HG02642 (cell line): Measurements from ENCODE around the gene SYMPK.

Source experiments
- ATAC-seq: cut with Tn5 transposase; IDR thresholded peaks from one replicate; pipeline ENCODE4 v1.9.1; 2021; ENCODE audit warnings: mild to moderate bottlenecking; ENCODE audit not compliant: unreplicated experiment, poor library complexity

SYMPK gene

DNA sequence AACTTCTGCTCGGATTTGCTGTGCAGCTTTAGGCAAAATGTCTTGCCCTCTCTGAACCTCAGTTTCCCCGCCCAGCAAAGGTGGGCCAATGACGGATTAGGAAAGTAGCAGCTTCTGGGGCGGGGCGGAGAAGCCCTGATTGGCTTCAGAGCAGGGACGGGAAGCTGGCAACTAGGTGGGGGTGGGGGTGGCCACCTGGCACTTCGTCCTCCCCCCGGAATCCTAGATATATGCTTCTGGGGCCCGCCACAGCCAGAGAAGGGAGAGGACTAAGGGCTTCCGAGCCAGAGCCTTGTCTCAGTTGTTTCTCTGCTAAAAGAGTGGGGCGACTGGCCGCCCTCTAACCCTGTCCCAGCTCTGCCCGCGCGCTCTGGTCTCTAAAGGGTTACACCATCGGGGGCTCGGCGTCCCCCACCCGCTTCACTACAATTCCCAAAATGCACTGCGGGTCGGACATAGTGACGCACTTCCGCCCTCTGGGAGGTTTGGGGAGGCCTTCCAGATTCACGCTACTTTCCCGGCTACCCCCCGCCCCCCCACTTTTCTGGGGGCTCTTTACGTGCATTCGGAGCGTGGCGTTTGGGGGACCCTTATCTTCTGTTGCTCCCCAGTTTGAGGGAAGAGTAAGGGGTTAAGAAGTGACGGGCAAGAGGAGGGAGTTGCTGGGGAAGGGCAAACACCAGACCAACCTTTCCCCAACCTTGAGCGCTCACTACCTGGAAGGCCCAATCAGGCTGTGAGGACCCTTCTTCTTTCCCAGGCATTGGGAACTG is 23.7 kb upstream of the SYMPK start:
- ATAC-seq, result peak; percentile 55

DNA sequence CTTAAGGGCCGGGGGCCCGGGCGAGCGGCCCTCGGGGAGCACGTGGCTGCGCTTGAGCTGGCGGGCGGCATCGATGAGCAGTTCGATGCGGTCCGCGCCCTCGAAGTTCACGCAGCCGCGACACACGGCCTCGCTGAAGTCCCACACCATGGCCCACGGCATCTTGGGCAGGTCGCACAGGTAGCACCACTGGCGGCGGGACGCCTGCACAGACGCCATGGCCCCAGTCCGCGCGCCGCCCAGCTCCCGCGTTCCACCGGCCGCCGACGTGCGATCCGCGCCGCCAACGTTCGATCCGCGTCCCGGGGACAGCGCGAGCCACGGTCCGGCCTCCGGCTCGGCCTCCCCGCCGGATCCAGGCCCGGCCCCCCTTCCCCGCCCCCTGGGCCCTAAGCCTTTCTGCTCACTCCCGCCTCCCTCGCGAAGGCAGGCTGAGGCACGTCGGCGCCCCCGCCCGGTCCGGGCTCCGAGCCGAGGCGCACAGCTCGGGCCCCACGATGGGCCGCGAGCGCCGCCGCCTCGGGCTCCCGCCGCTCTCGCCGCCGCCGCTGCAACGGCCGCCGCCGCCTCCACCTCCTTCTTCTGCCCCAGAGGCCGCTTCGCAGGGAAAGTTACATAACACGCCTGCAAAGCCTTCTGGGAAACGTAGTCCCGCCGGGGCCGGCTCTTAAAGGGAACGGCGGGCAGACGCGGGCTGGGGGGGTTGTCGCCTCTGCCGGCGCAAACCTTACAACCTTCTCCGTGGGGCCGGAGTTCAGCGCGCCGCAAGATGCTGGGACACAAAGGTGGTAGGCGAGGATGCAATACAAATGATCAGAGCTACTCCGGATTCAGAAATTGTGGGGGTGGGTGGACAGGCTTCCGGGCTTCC is 22.8 kb upstream of the SYMPK start, which contains the start of gene IRF2BP1:
Gene IRF2BP1 (minus strand): TSS at position 586 of the 871 bp plus-strand sequence. CDS start 367 bp downstream, at position 219.
- ATAC-seq, result peak; percentile 57

GRCh38 chr19:45884682-45885555 is 22.0 kb upstream of the SYMPK start:
- peak; percentile 2 for ATAC-seq

GRCh38 chr19:45883881-45884681 is 21.1 kb upstream of the SYMPK start:
- ATAC-seq, result no peak

GRCh38 chr19:45883586-45883880 is 20.6 kb upstream of the SYMPK start:
- no peak for ATAC-seq

- no peak for ATAC-seq
Measured at GRCh38 chr19:45882652-45883585, 20.0 kb upstream of the SYMPK start.

- ATAC-seq, result no peak
Measured at GRCh38 chr19:45881909-45882528, 19.1 kb upstream of the SYMPK start.

DNA sequence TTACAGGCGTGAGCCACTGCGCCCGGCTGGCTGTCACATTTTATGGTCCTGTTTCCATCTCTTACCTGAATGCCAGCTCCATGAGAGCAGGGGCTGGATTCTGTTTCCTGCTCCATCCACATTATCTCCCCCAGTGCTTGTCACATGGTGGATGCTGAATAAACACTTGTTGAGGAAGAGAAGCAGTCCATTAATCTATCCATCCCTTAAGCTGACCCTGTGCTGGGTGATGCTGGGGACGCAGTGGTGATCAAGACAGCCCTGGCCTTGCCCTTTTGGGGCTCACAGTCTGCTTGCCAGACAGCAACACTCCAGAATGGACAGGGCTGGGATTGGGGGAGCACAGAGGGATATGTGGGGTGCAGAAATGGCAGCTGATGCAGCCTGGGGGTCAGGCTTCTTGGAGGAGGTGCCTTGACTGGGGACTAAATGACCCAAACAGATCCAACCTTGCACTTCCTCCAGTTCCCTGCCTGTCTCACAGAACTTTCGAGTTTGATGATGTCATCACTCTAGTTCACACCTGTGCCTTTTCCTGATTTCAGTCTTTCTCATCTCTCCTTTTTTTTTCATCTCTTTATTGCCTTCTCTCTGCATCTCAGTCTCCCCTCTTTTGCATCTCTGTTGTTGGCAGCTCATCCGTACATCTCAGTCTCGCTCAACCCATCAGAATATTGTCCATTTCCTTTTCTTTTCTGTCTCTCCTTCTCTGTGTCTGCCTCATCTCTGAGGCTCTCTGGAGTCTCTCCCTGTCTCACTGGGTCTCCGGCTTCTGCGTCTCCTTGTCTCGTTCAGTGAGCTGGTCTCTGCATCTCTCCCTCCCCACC is 18.3 kb upstream of the SYMPK start:
- no peak for ATAC-seq

DNA sequence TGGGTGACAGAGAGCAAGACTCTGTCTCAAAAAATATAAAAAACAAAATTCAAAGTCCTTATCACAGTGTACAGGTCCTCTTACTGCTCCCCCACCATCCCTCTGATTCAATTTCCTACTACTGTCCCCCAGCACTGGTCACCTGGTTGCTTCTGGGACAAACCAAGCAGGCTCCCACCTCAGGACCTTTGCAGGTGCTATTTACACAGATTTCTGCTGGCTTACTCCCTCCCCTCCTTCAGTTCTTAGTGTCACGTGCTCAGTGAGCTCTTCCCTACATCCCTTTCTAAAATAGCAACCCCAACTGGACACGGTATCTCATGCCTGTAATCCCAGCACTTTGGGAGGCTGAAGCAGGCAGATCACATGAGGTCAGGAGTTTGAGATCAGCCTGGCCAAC is 17.0 kb upstream of the SYMPK start:
- no peak for ATAC-seq

- no peak for ATAC-seq
Measured at GRCh38 chr19:45879055-45879454, 16.1 kb upstream of the SYMPK start.

DNA sequence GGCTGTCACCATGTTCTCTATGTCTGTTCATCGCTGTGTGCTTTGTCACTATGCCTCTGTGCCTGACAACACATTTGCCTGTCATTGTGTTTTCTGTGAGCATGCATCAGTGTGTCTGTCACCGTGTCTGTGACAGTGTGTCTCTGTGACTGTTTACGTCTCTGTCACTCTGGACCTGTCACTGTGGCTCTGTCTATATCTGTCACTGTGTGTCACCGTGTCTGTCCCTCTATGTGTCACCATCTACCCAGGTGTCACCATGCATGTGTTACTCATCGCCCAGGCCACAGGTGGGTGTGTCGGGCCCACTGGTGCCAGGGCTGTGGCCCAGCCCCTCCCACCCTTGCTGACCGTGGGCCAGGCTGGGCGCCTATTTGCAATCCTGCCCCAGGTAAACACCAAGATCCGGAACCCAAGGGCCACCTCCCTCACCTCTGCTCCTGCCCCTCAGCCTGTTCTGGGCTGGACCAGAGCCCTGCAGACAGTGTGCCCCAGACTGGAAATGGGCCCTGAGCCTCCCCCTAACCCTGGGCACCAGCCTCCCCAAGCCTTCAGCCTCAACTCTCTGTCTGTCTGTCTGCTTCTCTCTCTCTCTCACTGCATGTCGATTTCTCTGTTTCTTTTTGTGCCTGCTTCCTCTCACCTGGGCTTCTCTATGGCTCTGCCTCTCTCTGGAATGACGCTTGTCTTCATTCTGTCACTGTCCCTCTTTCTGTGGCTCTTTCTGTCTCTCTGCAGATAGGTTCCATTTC is 15.3 kb upstream of the SYMPK start:
- no peak for ATAC-seq

GRCh38 chr19:45876411-45877197 is 13.7 kb upstream of the SYMPK start:
- no peak for ATAC-seq

DNA sequence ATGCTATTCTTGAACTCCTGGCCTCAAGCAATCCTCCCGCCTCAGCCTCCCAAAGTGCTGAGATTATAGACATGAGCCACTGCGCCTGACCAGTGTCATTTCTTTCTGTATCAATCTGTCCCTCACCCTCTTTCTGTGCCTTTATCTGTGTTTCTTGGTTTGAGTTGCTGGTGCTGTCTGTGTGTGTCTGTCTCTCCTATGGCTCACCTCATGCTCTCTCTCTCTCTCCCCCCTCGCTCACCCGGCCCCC is 13.1 kb upstream of the SYMPK start:
- no peak for ATAC-seq

- no peak for ATAC-seq
Measured at GRCh38 chr19:45874620-45874966, 11.6 kb upstream of the SYMPK start.

- ATAC-seq, result no peak
Measured at GRCh38 chr19:45873219-45873772, 10.3 kb upstream of the SYMPK start.
